Neuronal stem cell (in vitro differentiated cells): Measurements from ENCODE around the gene TTC28.
"Not testable (repeated sequence)": the region's sequence is repeated elsewhere in the genome, so short reads cannot be mapped to it uniquely, and the experiment has no call there.

ENCODE experiments used
- DNase-seq: peaks from one replicate; pipeline ENCODE4 v3.0.0-alpha.2; 2013; ENCODE audit warnings: low spot score
- H2AFZ ChIP-seq: one replicate; pipeline ENCODE4 v1.6.1; 2013; ENCODE audit warnings: mild to moderate bottlenecking, low read length, inconsistent platforms
- H2AK5ac ChIP-seq: 2 replicates; pipeline ENCODE4 v1.6.1; 2013; ENCODE audit warnings: low read depth, mild to moderate bottlenecking, inconsistent platforms, low read length, moderate library complexity, mixed read lengths
- H2BK120ac ChIP-seq: 2 replicates; pipeline ENCODE4 v1.6.1; 2013; ENCODE audit warnings: low read depth, mild to moderate bottlenecking, inconsistent platforms, low read length, moderate library complexity, mixed read lengths
- H2BK12ac ChIP-seq: one replicate; pipeline ENCODE4 v1.6.1; 2013; ENCODE audit warnings: low read length, inconsistent platforms
- H2BK15ac ChIP-seq: 2 replicates; pipeline ENCODE4 v1.6.1; 2013; ENCODE audit warnings: mild to moderate bottlenecking, low read length, inconsistent platforms, mixed read lengths
- H2BK5ac ChIP-seq: one replicate; pipeline ENCODE4 v1.6.1; 2013; ENCODE audit warnings: inconsistent platforms, mild to moderate bottlenecking, low read length, moderate library complexity
- H3K14ac ChIP-seq: one replicate; pipeline ENCODE4 v1.6.1; 2013; ENCODE audit warnings: low read length, inconsistent platforms
- H3K18ac ChIP-seq: 2 replicates; pipeline ENCODE4 v1.6.1; 2013; ENCODE audit warnings: low read length, inconsistent platforms
- H3K23ac ChIP-seq: 2 replicates; pipeline ENCODE4 v1.6.1; 2013; ENCODE audit warnings: low read depth, mild to moderate bottlenecking, mixed read lengths, low read length, inconsistent platforms; ENCODE audit not compliant: poor library complexity
- H3K27ac ChIP-seq: replicated peaks from 3 replicates; pipeline ENCODE4 v1.5.1; 2013; ENCODE audit warnings: low read length, inconsistent platforms
- H3K27me3 ChIP-seq, 3 experiments: 2 replicates each; pipeline ENCODE4 v1.6.1; 2013; ENCODE audit warnings: low read length in 3 of 3, mild to moderate bottlenecking in 2 of 3, inconsistent platforms in 1 of 3, low read depth in 1 of 3, mixed read lengths in 1 of 3, moderate library complexity in 1 of 3; ENCODE audit not compliant: control insufficient read depth in 3 of 3, insufficient read depth in 3 of 3
- H3K36me3 ChIP-seq, 2 donors: replicated peaks in 1 of 2; 2 replicates each; pipeline ENCODE4 v1.6.1; 2013; ENCODE audit warnings: low read length in 2 of 2; ENCODE audit not compliant: control insufficient read depth in 2 of 2, insufficient read depth in 2 of 2
- H3K4ac ChIP-seq: 2 replicates; pipeline ENCODE4 v1.6.1; 2013; ENCODE audit warnings: inconsistent platforms, mild to moderate bottlenecking, low read length, moderate library complexity
- H3K4me1 ChIP-seq, 2 donors: 1 replicate in 1 of 2; 2 replicates in 1 of 2; pipeline ENCODE4 v1.6.1; 2013; ENCODE audit warnings: low read length in 2 of 2, low read depth in 1 of 2; ENCODE audit not compliant: control insufficient read depth in 2 of 2, insufficient read depth in 1 of 2
- H3K4me2 ChIP-seq: one replicate; pipeline ENCODE4 v1.6.1; 2013; ENCODE audit warnings: mild to moderate bottlenecking, low read length, inconsistent platforms; ENCODE audit not compliant: insufficient read depth, poor library complexity, severe bottlenecking
- H3K4me3 ChIP-seq, 2 donors: 2 replicates each; pipeline ENCODE4 v1.5.1; 2013; ENCODE audit warnings: low read length in 2 of 2, mild to moderate bottlenecking in 2 of 2, inconsistent platforms in 1 of 2, moderate library complexity in 1 of 2
- H3K79me1 ChIP-seq: one replicate; pipeline ENCODE4 v1.6.1; 2013; ENCODE audit warnings: low read depth, mild to moderate bottlenecking, inconsistent platforms, low read length, moderate library complexity
- H3K9ac ChIP-seq: one replicate; pipeline ENCODE4 v1.6.1; 2013; ENCODE audit warnings: mild to moderate bottlenecking, low read depth, low read length, inconsistent platforms; ENCODE audit not compliant: poor library complexity
- H3K9me3 ChIP-seq, 2 donors: replicated peaks in 1 of 2; 2 replicates each; pipeline versions ENCODE3 to v1.6.1; 2013; ENCODE audit warnings: low read length in 2 of 2, mild to moderate bottlenecking in 2 of 2, inconsistent platforms in 1 of 2, low read depth in 1 of 2, mixed read lengths in 1 of 2, moderate library complexity in 1 of 2; ENCODE audit not compliant: control insufficient read depth in 2 of 2, insufficient read depth in 1 of 2
- H4K8ac ChIP-seq: one replicate; pipeline ENCODE4 v1.6.1; 2013; ENCODE audit warnings: low read depth, mild to moderate bottlenecking, inconsistent platforms, low read length, moderate library complexity
- H4K91ac ChIP-seq: one replicate; pipeline ENCODE4 v1.6.1; 2013; ENCODE audit warnings: low read length, low read depth, mild to moderate bottlenecking, inconsistent platforms; ENCODE audit not compliant: poor library complexity
- WGBS, 2 donors: extraction: QIAGEN DNeasy Blood & Tissue Kit; methylation state at CpG; one replicate each; pipeline ENCODE4 v1.1.7; 2013; ENCODE audit warnings: missing lambda C conversion rate in 2 of 2, mixed read lengths in 1 of 2; ENCODE audit not compliant: insufficient read length in 2 of 2, insufficient replicate concordance in 1 of 2; ENCODE audit errors: extremely low coverage in 2 of 2; 5-methylcytosine and 5-hydroxymethylcytosine counted together

TTC28 gene

DNA sequence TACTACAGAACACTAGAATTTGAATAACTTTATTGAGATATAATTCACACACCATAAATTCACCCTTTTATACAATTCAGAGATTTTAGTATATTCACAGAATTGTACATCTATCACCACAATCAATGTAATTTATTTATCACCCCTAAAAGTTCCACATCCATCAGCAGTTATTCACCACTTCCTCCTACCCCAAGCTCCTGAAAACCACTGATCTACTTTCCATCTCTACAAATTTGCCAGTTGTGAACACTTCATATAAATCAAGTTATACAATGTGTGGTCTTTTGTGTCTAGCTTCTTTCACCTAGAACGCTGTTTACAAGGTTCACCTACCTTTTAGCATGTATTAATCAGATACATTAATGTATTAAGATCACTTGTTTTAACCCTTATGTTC lies 179.6 kb downstream of the TTC28 start:
- Histone ChIP-seq H2AFZ (no peak overlapping the region), H4K91ac (no peak overlapping the region), H2BK5ac (no peak overlapping the region), H2BK15ac (no peak overlapping the region), H3K27me3 (no peaks in the 10 kb centered on the region), H3K27ac (no peak overlapping the region), H3K4me1 (peaks cover 0 to 7% of the 10 kb centered on the region in 2 donors), H3K23ac (no peak overlapping the region), H3K4ac (no peak overlapping the region), H2BK120ac (no peak overlapping the region), H2BK12ac (no peak overlapping the region), H3K9me3 (no peaks in the 10 kb centered on the region), H3K36me3 (no peaks in the 10 kb centered on the region), H3K18ac (no peak overlapping the region), H3K4me3 (no peak overlapping the region), H3K9ac (no peak overlapping the region), H3K79me1 (no peaks in the 10 kb centered on the region), H4K8ac (no peak overlapping the region), H2AK5ac (no peak overlapping the region), H3K4me2 (no peak overlapping the region), H3K14ac (no peak overlapping the region)
- no CpG with 5 or more reads among the region's 1 CpG for WGBS, 2 donors
- DNase-seq: no peak

DNA sequence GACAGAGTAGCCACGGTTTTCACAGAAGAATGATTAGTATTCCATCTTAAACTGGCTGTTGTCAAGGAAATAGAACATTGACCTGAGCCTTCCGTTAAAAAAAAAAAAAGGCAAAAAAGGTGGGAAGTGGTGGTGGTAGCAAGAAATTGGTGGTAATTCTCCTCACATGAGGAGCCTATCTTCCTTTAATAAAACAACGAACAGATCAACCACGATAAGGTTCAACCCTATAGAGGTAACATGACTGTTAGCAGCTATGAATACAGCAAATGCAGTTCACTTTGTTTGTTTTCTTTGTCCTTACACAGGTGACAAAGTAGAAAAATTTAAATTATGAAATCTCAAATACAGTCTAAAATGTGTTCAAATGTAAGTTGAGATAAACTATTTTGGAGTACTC lies 181.6 kb downstream of the TTC28 start:
- peaks cover 0 to 3% of the 10 kb centered on the region in 2 donors for H3K9me3 ChIP-seq

DNA sequence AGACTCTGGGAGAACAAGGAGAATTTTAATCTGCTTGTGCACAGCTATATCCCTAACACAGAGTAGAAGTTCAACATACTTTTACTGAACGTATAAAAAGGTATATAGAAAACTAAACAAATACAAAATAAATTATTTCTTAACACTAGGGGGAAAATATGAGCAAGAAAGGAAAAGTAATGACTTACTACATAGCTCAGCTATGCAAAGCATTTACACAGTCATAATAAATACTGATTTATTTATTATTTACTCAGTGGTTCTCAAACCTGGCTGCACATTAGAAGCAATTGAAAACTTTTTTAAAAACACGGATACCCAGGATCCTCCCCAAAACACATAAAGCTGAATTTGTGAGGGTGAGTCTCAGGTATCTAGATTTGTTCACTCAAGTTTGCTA lies 182.5 kb downstream of the TTC28 start:
- no peak overlapping the region for H3K27ac ChIP-seq

More for the DNA sequence above, 181.6 kb downstream of the TTC28 start:
- H3K23ac ChIP-seq: no peak overlapping the region
- H2BK120ac ChIP-seq: no peak overlapping the region
- no peak overlapping the region for H3K9ac ChIP-seq
- no peak overlapping the region for H2BK15ac ChIP-seq
- H3K4me1 ChIP-seq: peaks cover 0 to 7% of the 10 kb centered on the region in 2 donors
- H2AFZ ChIP-seq: no peak overlapping the region
- H3K18ac ChIP-seq: no peak overlapping the region
- no peak for DNase-seq
- H2AK5ac ChIP-seq: no peak overlapping the region
- WGBS, 2 donors: no CpG with 5 or more reads among the region's 4 CpGs
- H3K27me3 ChIP-seq: no peaks in the 10 kb centered on the region
- no peak overlapping the region for H3K4ac ChIP-seq
- H3K14ac ChIP-seq: no peak overlapping the region
- no peak overlapping the region for H3K27ac ChIP-seq
- no peak overlapping the region for H2BK12ac ChIP-seq
- H2BK5ac ChIP-seq: no peak overlapping the region
- no peak overlapping the region for H3K4me3 ChIP-seq
- H3K4me2 ChIP-seq: no peak overlapping the region
- H3K36me3 ChIP-seq: no peaks in the 10 kb centered on the region
- H4K91ac ChIP-seq: no peak overlapping the region
- no peaks in the 10 kb centered on the region for H3K79me1 ChIP-seq
- H4K8ac ChIP-seq: no peak overlapping the region

DNA sequence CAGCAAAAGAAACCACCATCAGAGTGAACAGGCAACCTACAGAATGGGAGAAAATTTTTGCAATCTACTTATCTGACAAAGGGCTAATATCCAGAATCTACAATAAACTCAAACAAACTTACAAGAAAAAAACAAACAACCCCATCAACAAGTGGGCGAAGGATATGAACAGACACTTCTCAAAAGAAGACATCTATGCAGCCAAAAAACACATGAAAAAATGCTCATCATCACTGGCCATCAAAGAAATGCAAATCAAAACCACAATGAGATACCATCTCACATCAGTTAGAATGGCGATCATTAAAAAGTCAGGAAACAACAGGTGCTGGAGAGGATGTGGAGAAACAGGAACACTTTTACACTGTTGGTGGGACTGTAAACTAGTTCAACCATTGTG lies 188.4 kb downstream of the TTC28 start:
- H3K9ac ChIP-seq, H3K23ac ChIP-seq, H3K4me2 ChIP-seq, DNase-seq, H3K27me3 ChIP-seq, H3K79me1 ChIP-seq, H3K36me3 ChIP-seq, H3K18ac ChIP-seq, H4K91ac ChIP-seq, H3K14ac ChIP-seq, H3K4ac ChIP-seq, H3K27ac ChIP-seq, H3K4me3 ChIP-seq, H3K4me1 ChIP-seq, H2BK120ac ChIP-seq, H2BK5ac ChIP-seq, H2AFZ ChIP-seq, H3K9me3 ChIP-seq, H2BK12ac ChIP-seq, H4K8ac ChIP-seq, H2BK15ac ChIP-seq, H2AK5ac ChIP-seq: not testable (repeated sequence)
- no CpG with 5 or more reads among the region's 2 CpGs for WGBS, 2 donors

More for the DNA sequence above, 182.5 kb downstream of the TTC28 start:
- H3K14ac ChIP-seq: no peak overlapping the region
- H4K91ac ChIP-seq: no peak overlapping the region
- H3K9me3 ChIP-seq: peaks cover 0 to 3% of the 10 kb centered on the region in 2 donors
- no peak overlapping the region for H2AFZ ChIP-seq
- no CpG with 5 or more reads among the region's 2 CpGs for WGBS, 2 donors
- no peak for DNase-seq
- peaks cover 0 to 7% of the 10 kb centered on the region in 2 donors for H3K4me1 ChIP-seq
- H3K4me3 ChIP-seq: no peak overlapping the region
- H3K9ac ChIP-seq: no peak overlapping the region
- no peak overlapping the region for H4K8ac ChIP-seq
- H3K4ac ChIP-seq: no peak overlapping the region
- H3K18ac ChIP-seq: no peak overlapping the region
- no peak overlapping the region for H2AK5ac ChIP-seq
- H3K4me2 ChIP-seq: no peak overlapping the region
- no peaks in the 10 kb centered on the region for H3K36me3 ChIP-seq
- no peak overlapping the region for H2BK12ac ChIP-seq
- no peak overlapping the region for H2BK5ac ChIP-seq
- no peaks in the 10 kb centered on the region for H3K27me3 ChIP-seq
- no peak overlapping the region for H2BK15ac ChIP-seq
- H3K23ac ChIP-seq: no peak overlapping the region
- no peaks in the 10 kb centered on the region for H3K79me1 ChIP-seq
- H2BK120ac ChIP-seq: no peak overlapping the region
